ENCODE measurements around the gene FAU.

The FAU gene

GRCh38 chr11:65071907-65072630, 49.9 kb downstream of the FAU start:
- DNase-seq: no peak

Data from CD4-positive, alpha-beta T cell treated with Interleukin-10 for 1 hour (primary cell).